Gastroesophageal sphincter (tissue), 4 donors: ENCODE measurements around the gene LIG4. TPM values are rescaled to one million over a fixed set of nuclear protein-coding genes. Genes with fewer than 3 reads are reported as not detected.

Experiments used
- ATAC-seq: fragments of 150-250 bp; one replicate; pipeline ENCODE4 v1.9.1; 2016; ENCODE audit warnings: mild to moderate bottlenecking, moderate library complexity
- H3K27ac ChIP-seq, 4 donors: fragments of 200-600 bp; sonication (generic) in 3 of 4; 1 replicate in 3 of 4; 2 replicates in 1 of 4; pipeline ENCODE4 v1.5.1; 2016 to 2019
- H3K27me3 ChIP-seq: fragments of 200-600 bp; sonication (generic); one replicate; pipeline ENCODE4 v1.5.1; 2019
- H3K36me3 ChIP-seq, 2 donors: fragments of 200-600 bp; sonication (generic); one replicate each; pipeline ENCODE4 v1.5.1; 2019; ENCODE audit warnings: control low read depth in 1 of 2
- H3K4me1 ChIP-seq, 3 donors: fragments of 200-600 bp; sonication (generic); 1 replicate in 2 of 3; 2 replicates in 1 of 3; pipeline ENCODE4 v1.5.1; 2016 to 2019; ENCODE audit warnings: control low read depth in 2 of 3
- H3K4me3 ChIP-seq, 2 donors: fragments of 200-600 bp; sonication (generic); one replicate each; pipeline ENCODE4 v1.5.1; 2019; ENCODE audit warnings: mild to moderate bottlenecking in 1 of 2, moderate library complexity in 1 of 2
- H3K9me3 ChIP-seq, 3 donors: fragments of 200-600 bp; sonication (generic); one replicate each; pipeline ENCODE4 v1.5.1; 2017 to 2019; ENCODE audit warnings: control low read depth in 2 of 3
- EP300 ChIP-seq: sonication (generic); formaldehyde crosslinking; IDR thresholded peaks from one replicate; pipeline ENCODE4 v1.6.1; 2017; ENCODE audit warnings: antibody characterized with exemption, mild to moderate bottlenecking
- POLR2A ChIP-seq, 2 donors: fragments of 450-650 bp; IDR thresholded peaks; one replicate each; pipeline ENCODE4 v1.6.1; 2017; ENCODE audit warnings: antibody characterized with exemption in 2 of 2, mild to moderate bottlenecking in 2 of 2, moderate library complexity in 1 of 2
- POLR2AphosphoS5 ChIP-seq: sonication (generic); formaldehyde crosslinking; IDR thresholded peaks from one replicate; pipeline ENCODE4 v1.6.1; 2017; ENCODE audit warnings: antibody characterized with exemption
- WGBS, 2 donors: methylation state at CpG; one replicate each; pipeline ENCODE4 v1.1.5; 2018; ENCODE audit warnings: low coverage in 1 of 2; 5-methylcytosine and 5-hydroxymethylcytosine counted together
- total RNA-seq, 4 donors: library from RNA; depleted of rRNA; stranded (reverse); fragments of >200 nt; gene quantifications; one replicate each; pipeline ENCODE4 v1.1.0, GENCODE V29; 2016
- TF ChIP-seq, protein P1 (sequence below), 4 experiments: fragments of 200-600 bp in 2 of 4; fragments of 450-650 bp in 2 of 4; sonication (generic) in 1 of 4; IDR thresholded peaks; one replicate each; pipeline ENCODE4 v1.5.1; 2017 to 2019; ENCODE audit warnings: antibody characterized with exemption in 4 of 4, mild to moderate bottlenecking in 2 of 4, moderate library complexity in 2 of 4

LIG4 gene
- total RNA-seq, 4 donors from 2014 or later: 10.4 to 19.5 (median 13.5) TPM

DNA sequence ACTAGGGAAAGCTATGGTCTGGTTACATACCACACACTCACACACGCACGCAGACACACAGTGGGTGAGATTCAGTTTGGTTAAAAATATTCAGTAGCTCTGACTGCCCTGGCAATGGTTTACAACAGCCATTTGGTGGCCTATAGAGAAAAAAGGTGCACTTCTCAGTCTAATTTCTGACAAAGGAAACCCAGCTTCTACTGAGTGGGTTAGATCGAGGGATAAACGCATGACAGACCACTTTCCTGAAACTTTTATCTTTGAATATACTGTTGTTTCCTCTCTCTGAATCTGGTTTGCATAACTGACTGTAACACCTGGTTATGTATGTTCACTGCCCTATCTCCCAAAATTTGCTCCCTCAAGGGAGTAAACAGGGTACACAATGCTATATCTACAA, 2.5 kb downstream of the LIG4 start:
- Histone ChIP-seq H3K4me3 (no peak overlapping the region), H3K27ac (no peak overlapping the region), H3K27me3 (no peaks in the 10 kb centered on the region), H3K36me3 (peaks cover 0 to 28% of the 10 kb centered on the region in 2 donors), H3K4me1 (peaks cover 0 to 35% (median 10%) of the 10 kb centered on the region in 3 donors), H3K9me3 (peaks cover 0 to 8% (median 0%) of the 10 kb centered on the region in 3 donors)
- WGBS, 2 donors: 92 to 94% methylated on average over 4 of the region's 4 CpGs
- TF ChIP-seq EP300 (no peak), POLR2A (IDR thresholded peaks at IDR 0.05) (no peak), POLR2AphosphoS5 (no peak)
- TF ChIP-seq, protein P1, sequence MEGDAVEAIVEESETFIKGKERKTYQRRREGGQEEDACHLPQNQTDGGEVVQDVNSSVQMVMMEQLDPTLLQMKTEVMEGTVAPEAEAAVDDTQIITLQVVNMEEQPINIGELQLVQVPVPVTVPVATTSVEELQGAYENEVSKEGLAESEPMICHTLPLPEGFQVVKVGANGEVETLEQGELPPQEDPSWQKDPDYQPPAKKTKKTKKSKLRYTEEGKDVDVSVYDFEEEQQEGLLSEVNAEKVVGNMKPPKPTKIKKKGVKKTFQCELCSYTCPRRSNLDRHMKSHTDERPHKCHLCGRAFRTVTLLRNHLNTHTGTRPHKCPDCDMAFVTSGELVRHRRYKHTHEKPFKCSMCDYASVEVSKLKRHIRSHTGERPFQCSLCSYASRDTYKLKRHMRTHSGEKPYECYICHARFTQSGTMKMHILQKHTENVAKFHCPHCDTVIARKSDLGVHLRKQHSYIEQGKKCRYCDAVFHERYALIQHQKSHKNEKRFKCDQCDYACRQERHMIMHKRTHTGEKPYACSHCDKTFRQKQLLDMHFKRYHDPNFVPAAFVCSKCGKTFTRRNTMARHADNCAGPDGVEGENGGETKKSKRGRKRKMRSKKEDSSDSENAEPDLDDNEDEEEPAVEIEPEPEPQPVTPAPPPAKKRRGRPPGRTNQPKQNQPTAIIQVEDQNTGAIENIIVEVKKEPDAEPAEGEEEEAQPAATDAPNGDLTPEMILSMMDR (IDR thresholded peaks at IDR 0.05): no peak
- ATAC-seq: no peak

DNA sequence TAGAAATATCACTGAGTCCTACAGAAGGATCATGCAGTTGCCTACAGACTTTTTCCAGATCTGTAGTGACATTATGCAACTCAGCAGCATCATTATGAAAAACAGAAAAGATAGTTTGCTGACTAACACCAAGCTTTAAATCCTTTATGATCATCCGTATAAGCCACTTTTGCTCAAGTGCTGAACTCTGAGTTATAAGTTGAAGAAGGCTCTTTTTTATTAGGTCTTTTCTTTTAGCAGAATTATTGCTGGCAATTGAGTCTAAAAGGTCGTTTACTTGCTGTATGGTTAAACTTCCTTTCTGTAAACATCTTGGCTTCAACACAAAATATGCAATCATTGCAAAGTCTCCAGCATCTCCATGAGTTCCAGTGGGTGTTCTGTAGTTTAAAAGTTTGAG, 4.8 kb downstream of the LIG4 start:
- H3K27me3 ChIP-seq: no peaks in the 10 kb centered on the region
- no peak overlapping the region for H3K27ac ChIP-seq
- H3K4me1 ChIP-seq: peaks cover 0 to 12% (median 0%) of the 10 kb centered on the region in 3 donors
- TF ChIP-seq POLR2AphosphoS5 (no peak), POLR2A (IDR thresholded peaks at IDR 0.05) (no peak), EP300 (no peak)
- TF ChIP-seq, protein P1 (IDR thresholded peaks at IDR 0.05): no peak
- no peak for ATAC-seq
- H3K9me3 ChIP-seq: peaks cover 0 to 8% (median 0%) of the 10 kb centered on the region in 3 donors
- H3K4me3 ChIP-seq: no peak overlapping the region
- H3K36me3 ChIP-seq: peaks cover 0 to 28% of the 10 kb centered on the region in 2 donors
- WGBS, 2 donors: 73 to 75% methylated on average over 2 of the region's 2 CpGs

DNA sequence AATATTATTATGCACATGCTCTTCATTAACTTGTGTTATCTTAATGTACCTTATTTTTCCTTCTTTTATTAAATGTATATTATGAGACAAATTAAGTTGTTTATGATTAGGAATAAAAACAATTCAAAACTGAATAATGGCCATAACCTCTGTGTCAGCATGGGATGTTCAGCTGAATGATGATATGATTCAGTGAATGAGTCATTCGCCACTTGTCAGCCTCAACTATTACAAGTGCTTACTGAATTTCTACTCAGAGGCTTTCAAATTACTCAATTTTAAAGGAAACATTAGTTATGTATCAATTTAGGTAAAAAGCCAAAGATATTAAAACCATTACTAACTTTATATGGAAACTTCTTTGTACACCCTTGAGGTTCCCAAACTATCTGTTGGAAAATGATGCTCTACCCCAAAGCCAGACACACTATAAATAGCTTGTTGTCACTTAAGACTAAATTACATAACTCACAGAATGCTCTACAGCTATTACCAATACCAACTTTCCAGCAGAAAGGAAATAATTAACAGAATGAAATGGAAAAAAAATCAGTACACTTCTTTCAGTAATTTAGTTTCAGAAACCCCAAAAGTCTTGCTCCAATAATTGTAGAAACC, 14.4 kb downstream of the LIG4 start:
- no peaks in the 10 kb centered on the region for H3K4me1 ChIP-seq
- H3K36me3 ChIP-seq: no peaks in the 10 kb centered on the region
- no peaks in the 10 kb centered on the region for H3K9me3 ChIP-seq
- no peak for TF ChIP-seq POLR2AphosphoS5
- TF ChIP-seq EP300: no peak
- TF ChIP-seq, protein P1 (IDR thresholded peaks at IDR 0.05): no peak
- no peak for TF ChIP-seq POLR2A (IDR thresholded peaks at IDR 0.05)
- no peak overlapping the region for H3K4me3 ChIP-seq
- no peaks in the 10 kb centered on the region for H3K27me3 ChIP-seq
- ATAC-seq: no peak
- 77 to 82% methylated on average over 1 of the region's 1 CpG for WGBS, 2 donors
- H3K27ac ChIP-seq: no peak overlapping the region

DNA sequence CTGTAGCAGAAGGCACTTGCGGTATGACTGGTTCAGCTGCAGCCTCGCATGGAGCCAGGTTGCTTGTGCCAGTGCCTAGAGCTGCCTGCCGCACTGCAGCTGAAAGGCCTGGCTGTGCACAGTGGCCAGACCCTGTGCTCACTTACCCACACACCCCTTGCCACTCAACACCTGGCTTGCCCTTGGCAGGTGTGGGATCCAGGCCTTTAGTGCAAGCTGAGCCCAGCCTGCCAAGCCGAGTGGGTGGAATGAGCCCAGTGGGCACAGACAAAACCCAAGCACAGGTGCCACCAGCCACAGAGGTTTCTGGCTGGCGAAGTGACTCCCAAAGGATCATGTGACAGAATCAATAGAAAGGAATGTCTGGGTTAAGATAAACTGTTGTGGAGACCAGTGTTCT, 19.5 kb downstream of the LIG4 start:
- no peak for ATAC-seq
- no peaks in the 10 kb centered on the region for H3K36me3 ChIP-seq
- WGBS, 2 donors: 67% methylated on average over 1 of the region's 5 CpGs; no CpG with 5 or more reads in 1 of the 2 donors
- H3K4me1 ChIP-seq: no peaks in the 10 kb centered on the region
- H3K27me3 ChIP-seq: no peaks in the 10 kb centered on the region
- no peak overlapping the region for H3K27ac ChIP-seq
- no peak overlapping the region for H3K4me3 ChIP-seq
- no peak for TF ChIP-seq POLR2A (IDR thresholded peaks at IDR 0.05)
- TF ChIP-seq, protein P1 (IDR thresholded peaks at IDR 0.05): no peak
- no peak for TF ChIP-seq EP300
- TF ChIP-seq POLR2AphosphoS5: no peak
- peaks cover 0 to 14% (median 0%) of the 10 kb centered on the region in 3 donors for H3K9me3 ChIP-seq

DNA sequence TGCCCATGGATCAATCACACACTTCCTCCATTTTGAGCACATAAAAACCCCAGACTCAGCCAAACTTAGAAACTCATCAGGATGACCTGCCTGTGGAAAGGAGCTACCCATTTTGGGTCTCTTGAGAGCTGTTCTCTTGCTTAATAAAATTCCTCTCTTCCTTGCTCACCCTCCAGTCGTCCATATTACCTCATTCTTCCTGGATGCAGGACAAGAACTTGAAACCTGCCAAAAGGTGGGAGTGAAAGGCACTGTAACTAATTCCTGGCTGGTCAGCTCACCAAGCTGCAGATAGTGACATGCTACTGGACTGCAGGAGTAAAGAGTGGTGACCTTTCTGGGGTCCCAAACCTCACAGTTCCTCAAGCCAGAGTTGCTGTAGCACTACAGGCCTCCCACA, 20.2 kb downstream of the LIG4 start:
- TF ChIP-seq POLR2A (IDR thresholded peaks at IDR 0.05) (no peak), POLR2AphosphoS5 (no peak), EP300 (no peak)
- TF ChIP-seq, protein P1 (IDR thresholded peaks at IDR 0.05): no peak
- H3K27me3 ChIP-seq: no peaks in the 10 kb centered on the region
- peak; percentile 51 for ATAC-seq
- WGBS, 2 donors: 20% methylated on average over 1 of the region's 1 CpG
- H3K36me3 ChIP-seq: no peaks in the 10 kb centered on the region
- no peak overlapping the region for H3K4me3 ChIP-seq
- peaks cover 0 to 14% (median 0%) of the 10 kb centered on the region in 3 donors for H3K9me3 ChIP-seq
- no peaks in the 10 kb centered on the region for H3K4me1 ChIP-seq
- no peak overlapping the region for H3K27ac ChIP-seq
